ENCODE results near the gene ZCCHC4.

DNA sequence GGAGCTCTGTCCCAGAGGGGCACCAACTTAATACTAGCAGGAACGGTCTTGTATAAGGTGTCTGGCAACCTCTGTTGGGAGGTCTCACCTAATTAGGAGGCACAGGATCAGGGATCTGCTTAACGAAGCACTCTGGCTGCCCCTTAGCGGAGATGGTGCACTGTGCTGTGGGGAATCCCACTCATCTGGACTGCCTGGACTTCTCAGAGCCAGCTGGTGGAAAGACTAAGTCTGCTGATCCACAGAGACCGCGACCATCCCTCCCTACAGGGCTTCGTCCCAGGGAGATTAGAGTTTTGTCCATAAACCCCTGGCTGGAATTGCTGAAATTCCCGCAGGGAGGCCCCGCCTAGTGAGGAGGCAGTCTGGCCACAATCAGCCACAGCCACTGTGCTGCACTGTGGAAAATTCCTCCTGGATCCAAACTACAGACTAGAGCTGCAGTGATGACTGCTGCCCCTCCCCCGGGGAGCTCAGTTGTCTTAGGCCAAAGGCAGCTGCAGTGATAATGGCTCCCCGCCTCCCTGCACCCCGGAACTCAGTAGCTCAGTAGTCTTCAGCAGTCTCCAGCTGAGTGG lies 22.0 kb upstream of the ZCCHC4 start:
- TF ChIP-seq, protein P1, sequence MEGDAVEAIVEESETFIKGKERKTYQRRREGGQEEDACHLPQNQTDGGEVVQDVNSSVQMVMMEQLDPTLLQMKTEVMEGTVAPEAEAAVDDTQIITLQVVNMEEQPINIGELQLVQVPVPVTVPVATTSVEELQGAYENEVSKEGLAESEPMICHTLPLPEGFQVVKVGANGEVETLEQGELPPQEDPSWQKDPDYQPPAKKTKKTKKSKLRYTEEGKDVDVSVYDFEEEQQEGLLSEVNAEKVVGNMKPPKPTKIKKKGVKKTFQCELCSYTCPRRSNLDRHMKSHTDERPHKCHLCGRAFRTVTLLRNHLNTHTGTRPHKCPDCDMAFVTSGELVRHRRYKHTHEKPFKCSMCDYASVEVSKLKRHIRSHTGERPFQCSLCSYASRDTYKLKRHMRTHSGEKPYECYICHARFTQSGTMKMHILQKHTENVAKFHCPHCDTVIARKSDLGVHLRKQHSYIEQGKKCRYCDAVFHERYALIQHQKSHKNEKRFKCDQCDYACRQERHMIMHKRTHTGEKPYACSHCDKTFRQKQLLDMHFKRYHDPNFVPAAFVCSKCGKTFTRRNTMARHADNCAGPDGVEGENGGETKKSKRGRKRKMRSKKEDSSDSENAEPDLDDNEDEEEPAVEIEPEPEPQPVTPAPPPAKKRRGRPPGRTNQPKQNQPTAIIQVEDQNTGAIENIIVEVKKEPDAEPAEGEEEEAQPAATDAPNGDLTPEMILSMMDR (IDR thresholded peaks at IDR 0.05), result no peak
- TF ChIP-seq POLR2A (IDR thresholded peaks at IDR 0.05) (no peak), POLR2AphosphoS5 (IDR thresholded peaks at IDR 0.05) (no peak)
